ENCODE data around the gene FCRL5. TPM values are rescaled to one million over a fixed set of nuclear protein-coding genes. Genes with fewer than 3 reads are reported as not detected.

FCRL5 gene
- polyA plus RNA-seq, 2 donors, result 0.04 to 0.08 TPM

DNA sequence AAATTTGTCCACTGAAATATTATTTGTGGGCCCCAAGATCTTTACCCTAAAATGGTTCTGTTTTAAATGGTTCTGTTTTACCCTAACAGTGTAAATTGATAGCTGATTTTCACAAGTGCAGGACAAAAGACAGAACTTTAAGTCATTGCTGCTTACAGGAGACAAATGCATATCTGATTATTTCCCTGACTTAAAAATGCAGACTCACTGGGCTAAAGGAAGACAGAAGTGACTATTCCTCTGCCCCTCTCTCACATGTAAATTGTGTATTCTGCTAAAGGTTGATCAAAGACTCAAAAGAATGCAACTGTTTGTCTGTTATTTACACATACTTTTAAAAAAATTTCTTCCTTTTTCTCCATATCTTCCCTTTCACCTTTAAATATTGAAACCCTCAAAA lies 12.7 kb downstream of the FCRL5 start:
- Histone ChIP-seq H3K27ac (ENCODE audit: low read depth in 2 of 2, low read length in 1 of 2) (no peak overlapping the region), H3K27me3 (ENCODE audit: control insufficient read depth in 1 of 2, insufficient read depth in 2 of 2, low read length in 2 of 2) (no peaks in the 10 kb centered on the region), H3K4me1 (ENCODE audit: control insufficient read depth in 2 of 2, insufficient read depth in 2 of 2, low read length in 1 of 2) (no peaks in the 10 kb centered on the region), H3K9me3 (ENCODE audit: control insufficient read depth in 2 of 2, insufficient read depth in 1 of 2, low read depth in 1 of 2, low read length in 1 of 2) (no peaks in the 10 kb centered on the region), H3K36me3 (ENCODE audit: control insufficient read depth in 2 of 2, insufficient read depth in 2 of 2, low read length in 1 of 2) (no peaks in the 10 kb centered on the region), H3K4me3 (ENCODE audit: low read depth in 1 of 2, low read length in 2 of 2) (no peak overlapping the region)

- Histone ChIP-seq H3K4me3 (ENCODE audit: low read depth in 1 of 2, low read length in 2 of 2) (no peak overlapping the region), H3K27me3 (ENCODE audit: control insufficient read depth in 1 of 2, insufficient read depth in 2 of 2, low read length in 2 of 2) (no peaks in the 10 kb centered on the region), H3K36me3 (ENCODE audit: control insufficient read depth in 2 of 2, insufficient read depth in 2 of 2, low read length in 1 of 2) (no peaks in the 10 kb centered on the region), H3K4me1 (ENCODE audit: control insufficient read depth in 2 of 2, insufficient read depth in 2 of 2, low read length in 1 of 2) (no peaks in the 10 kb centered on the region), H3K9me3 (ENCODE audit: control insufficient read depth in 2 of 2, insufficient read depth in 1 of 2, low read depth in 1 of 2, low read length in 1 of 2) (no peaks in the 10 kb centered on the region), H3K27ac (ENCODE audit: low read depth in 2 of 2, low read length in 1 of 2) (no peak overlapping the region)
- WGBS, 2 donors, result 71 to 81% methylated on average over 3 of the region's 3 CpGs
Observed at GRCh38 chr1:157532569-157532968, 19.7 kb downstream of the FCRL5 start.

DNA sequence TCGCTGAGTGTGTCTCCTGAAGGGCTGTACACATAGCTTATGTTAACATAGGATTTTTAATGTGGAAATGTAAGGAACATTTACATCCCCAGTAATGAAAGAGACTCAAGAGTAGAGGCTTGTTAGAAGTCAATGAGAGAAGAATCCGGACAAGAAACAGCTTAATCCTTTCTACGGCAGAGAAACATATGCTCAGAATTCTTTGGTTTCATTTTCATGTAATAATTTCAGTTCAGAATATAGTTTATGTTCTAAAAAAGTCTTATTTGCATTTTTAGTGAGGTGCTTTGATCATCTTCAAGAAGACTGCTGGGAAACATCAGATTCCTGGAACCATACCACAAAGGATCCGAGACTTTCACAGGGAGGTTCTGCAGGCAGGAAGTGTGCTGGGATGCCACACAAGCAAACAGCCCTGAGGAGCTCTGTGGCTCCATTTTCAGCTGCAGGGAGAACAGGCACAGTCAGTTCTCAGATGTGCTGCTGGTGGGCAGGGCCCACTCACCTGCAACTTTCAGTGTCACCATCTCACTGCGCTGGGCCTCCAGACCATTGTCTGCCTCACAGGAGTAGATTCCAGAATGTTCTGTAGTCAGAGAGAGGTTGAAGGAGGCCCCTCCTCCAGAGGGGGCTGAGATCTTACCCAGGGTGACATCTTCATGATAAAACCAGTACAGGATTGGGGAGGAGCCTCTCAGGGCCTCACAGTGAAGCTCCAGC lies 28.4 kb downstream of the FCRL5 start:
- Histone ChIP-seq H3K4me3 (ENCODE audit: low read depth in 1 of 2, low read length in 2 of 2) (no peak overlapping the region), H3K4me1 (ENCODE audit: control insufficient read depth in 2 of 2, insufficient read depth in 2 of 2, low read length in 1 of 2) (no peaks in the 10 kb centered on the region), H3K36me3 (ENCODE audit: control insufficient read depth in 2 of 2, insufficient read depth in 2 of 2, low read length in 1 of 2) (no peaks in the 10 kb centered on the region), H3K27ac (ENCODE audit: low read depth in 2 of 2, low read length in 1 of 2) (no peak overlapping the region), H3K27me3 (ENCODE audit: control insufficient read depth in 1 of 2, insufficient read depth in 2 of 2, low read length in 2 of 2) (no peaks in the 10 kb centered on the region), H3K9me3 (ENCODE audit: control insufficient read depth in 2 of 2, insufficient read depth in 1 of 2, low read depth in 1 of 2, low read length in 1 of 2) (no peaks in the 10 kb centered on the region)
- 78 to 84% methylated on average over 5 of the region's 5 CpGs for WGBS, 2 donors

DNA sequence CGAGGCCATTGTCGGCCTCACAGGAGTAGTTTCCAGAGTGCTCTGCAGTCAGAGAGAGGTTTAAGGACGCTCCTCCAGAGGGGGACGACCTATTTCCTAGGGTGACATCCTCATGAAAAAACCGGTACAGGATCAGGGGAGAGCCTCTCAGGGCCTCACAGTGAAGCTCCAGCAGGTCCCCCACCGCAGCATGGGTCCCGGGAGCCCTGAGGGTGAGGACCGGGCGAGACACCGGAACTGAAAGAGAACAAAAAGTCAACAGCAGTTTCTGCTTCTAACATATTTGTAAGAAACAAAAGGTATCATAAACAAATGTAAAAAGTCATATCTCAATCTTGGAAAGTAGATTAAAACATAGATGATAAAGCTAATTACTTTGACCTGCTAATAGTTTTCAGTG lies 31.3 kb downstream of the FCRL5 start:
- no peak overlapping the region for H3K4me3 ChIP-seq (ENCODE audit: low read depth in 1 of 2, low read length in 2 of 2)
- H3K9me3 ChIP-seq (ENCODE audit: control insufficient read depth in 2 of 2, insufficient read depth in 1 of 2, low read depth in 1 of 2, low read length in 1 of 2), result no peaks in the 10 kb centered on the region
- H3K4me1 ChIP-seq (ENCODE audit: control insufficient read depth in 2 of 2, insufficient read depth in 2 of 2, low read length in 1 of 2), result no peaks in the 10 kb centered on the region
- no peaks in the 10 kb centered on the region for H3K36me3 ChIP-seq (ENCODE audit: control insufficient read depth in 2 of 2, insufficient read depth in 2 of 2, low read length in 1 of 2)
- no peak overlapping the region for H3K27ac ChIP-seq (ENCODE audit: low read depth in 2 of 2, low read length in 1 of 2)
- no peaks in the 10 kb centered on the region for H3K27me3 ChIP-seq (ENCODE audit: control insufficient read depth in 1 of 2, insufficient read depth in 2 of 2, low read length in 2 of 2)
- WGBS, 2 donors, result 81 to 84% methylated on average over 10 of the region's 10 CpGs

GRCh38 chr1:157520386-157520935 lies 31.9 kb downstream of the FCRL5 start:
- WGBS, 2 donors, result 95 to 96% methylated on average over 20 of the region's 20 CpGs
- Histone ChIP-seq H3K4me3 (ENCODE audit: low read depth in 1 of 2, low read length in 2 of 2) (no peak overlapping the region), H3K27me3 (ENCODE audit: control insufficient read depth in 1 of 2, insufficient read depth in 2 of 2, low read length in 2 of 2) (no peaks in the 10 kb centered on the region), H3K27ac (ENCODE audit: low read depth in 2 of 2, low read length in 1 of 2) (no peak overlapping the region), H3K4me1 (ENCODE audit: control insufficient read depth in 2 of 2, insufficient read depth in 2 of 2, low read length in 1 of 2) (no peaks in the 10 kb centered on the region), H3K9me3 (ENCODE audit: control insufficient read depth in 2 of 2, insufficient read depth in 1 of 2, low read depth in 1 of 2, low read length in 1 of 2) (no peaks in the 10 kb centered on the region), H3K36me3 (ENCODE audit: control insufficient read depth in 2 of 2, insufficient read depth in 2 of 2, low read length in 1 of 2) (no peaks in the 10 kb centered on the region)

DNA sequence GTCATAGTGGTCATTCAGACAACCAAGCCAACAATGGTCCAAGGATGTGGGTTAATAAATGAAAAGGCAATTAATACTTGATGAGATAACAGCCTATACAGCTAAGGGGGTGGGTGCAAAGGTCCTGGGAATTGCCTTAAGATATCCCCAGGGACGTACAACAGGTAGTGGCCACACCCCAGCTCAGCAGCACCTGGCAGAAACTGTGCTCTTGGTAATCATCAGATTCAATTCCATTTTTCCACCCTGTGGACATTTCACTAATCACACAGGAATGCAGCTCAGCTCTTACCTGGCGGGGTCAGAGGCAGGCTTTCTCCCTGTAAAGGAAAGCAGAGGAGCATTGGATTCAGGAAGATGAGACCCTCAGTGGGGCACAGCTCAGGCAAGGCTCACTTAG lies 32.9 kb downstream of the FCRL5 start:
- H3K27ac ChIP-seq (ENCODE audit: low read depth in 2 of 2, low read length in 1 of 2), result no peak overlapping the region
- WGBS, 2 donors, result 60% methylated on average over 2 of the region's 2 CpGs
- H3K36me3 ChIP-seq (ENCODE audit: control insufficient read depth in 2 of 2, insufficient read depth in 2 of 2, low read length in 1 of 2), result no peaks in the 10 kb centered on the region
- H3K9me3 ChIP-seq (ENCODE audit: control insufficient read depth in 2 of 2, insufficient read depth in 1 of 2, low read depth in 1 of 2, low read length in 1 of 2), result no peaks in the 10 kb centered on the region
- no peaks in the 10 kb centered on the region for H3K27me3 ChIP-seq (ENCODE audit: control insufficient read depth in 1 of 2, insufficient read depth in 2 of 2, low read length in 2 of 2)
- no peaks in the 10 kb centered on the region for H3K4me1 ChIP-seq (ENCODE audit: control insufficient read depth in 2 of 2, insufficient read depth in 2 of 2, low read length in 1 of 2)
- no peak overlapping the region for H3K4me3 ChIP-seq (ENCODE audit: low read depth in 1 of 2, low read length in 2 of 2)

DNA sequence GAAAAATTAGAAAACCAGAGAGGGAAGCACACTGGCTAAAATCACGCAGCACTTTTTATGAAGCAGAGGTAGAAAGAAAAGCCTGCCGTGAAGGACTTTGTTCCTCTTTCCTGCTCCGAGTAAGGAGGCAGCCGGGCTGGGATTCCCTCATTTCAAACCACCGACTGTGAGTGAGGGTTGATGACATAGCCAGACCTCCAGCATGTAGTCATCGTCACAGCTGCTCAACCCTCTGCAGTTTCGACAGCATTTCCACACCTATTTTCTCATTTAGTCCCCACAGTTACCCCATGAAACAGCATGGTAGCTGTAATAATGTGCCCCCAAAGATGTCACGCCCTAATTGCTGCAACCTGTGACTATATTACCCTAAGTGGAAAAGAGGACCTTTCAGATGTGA lies 35.3 kb downstream of the FCRL5 start:
- no peak overlapping the region for H3K4me3 ChIP-seq (ENCODE audit: low read depth in 1 of 2, low read length in 2 of 2)
- no peaks in the 10 kb centered on the region for H3K27me3 ChIP-seq (ENCODE audit: control insufficient read depth in 1 of 2, insufficient read depth in 2 of 2, low read length in 2 of 2)
- WGBS, 2 donors, result 79% methylated on average over 8 of the region's 8 CpGs
- H3K27ac ChIP-seq (ENCODE audit: low read depth in 2 of 2, low read length in 1 of 2), result no peak overlapping the region
- H3K9me3 ChIP-seq (ENCODE audit: control insufficient read depth in 2 of 2, insufficient read depth in 1 of 2, low read depth in 1 of 2, low read length in 1 of 2), result no peaks in the 10 kb centered on the region
- H3K4me1 ChIP-seq (ENCODE audit: control insufficient read depth in 2 of 2, insufficient read depth in 2 of 2, low read length in 1 of 2), result no peaks in the 10 kb centered on the region
- no peaks in the 10 kb centered on the region for H3K36me3 ChIP-seq (ENCODE audit: control insufficient read depth in 2 of 2, insufficient read depth in 2 of 2, low read length in 1 of 2)

- Histone ChIP-seq H3K27ac (ENCODE audit: low read depth in 2 of 2, low read length in 1 of 2) (no peak overlapping the region), H3K4me3 (ENCODE audit: low read depth in 1 of 2, low read length in 2 of 2) (no peak overlapping the region), H3K27me3 (ENCODE audit: control insufficient read depth in 1 of 2, insufficient read depth in 2 of 2, low read length in 2 of 2) (no peaks in the 10 kb centered on the region), H3K36me3 (ENCODE audit: control insufficient read depth in 2 of 2, insufficient read depth in 2 of 2, low read length in 1 of 2) (no peaks in the 10 kb centered on the region), H3K4me1 (ENCODE audit: control insufficient read depth in 2 of 2, insufficient read depth in 2 of 2, low read length in 1 of 2) (no peaks in the 10 kb centered on the region), H3K9me3 (ENCODE audit: control insufficient read depth in 2 of 2, insufficient read depth in 1 of 2, low read depth in 1 of 2, low read length in 1 of 2) (no peaks in the 10 kb centered on the region)
- 95 to 96% methylated on average over 7 of the region's 7 CpGs for WGBS, 2 donors
Observed at GRCh38 chr1:157515709-157516108, 36.6 kb downstream of the FCRL5 start.

GRCh38 chr1:157515141-157515540 lies 37.2 kb downstream of the FCRL5 start:
- 88% methylated on average over 3 of the region's 3 CpGs for WGBS, 2 donors
- no peaks in the 10 kb centered on the region for H3K36me3 ChIP-seq (ENCODE audit: control insufficient read depth in 2 of 2, insufficient read depth in 2 of 2, low read length in 1 of 2)
- no peaks in the 10 kb centered on the region for H3K9me3 ChIP-seq (ENCODE audit: control insufficient read depth in 2 of 2, insufficient read depth in 1 of 2, low read depth in 1 of 2, low read length in 1 of 2)
- H3K4me1 ChIP-seq (ENCODE audit: control insufficient read depth in 2 of 2, insufficient read depth in 2 of 2, low read length in 1 of 2), result no peaks in the 10 kb centered on the region
- H3K4me3 ChIP-seq (ENCODE audit: low read depth in 1 of 2, low read length in 2 of 2), result no peak overlapping the region
- no peaks in the 10 kb centered on the region for H3K27me3 ChIP-seq (ENCODE audit: control insufficient read depth in 1 of 2, insufficient read depth in 2 of 2, low read length in 2 of 2)
- no peak overlapping the region for H3K27ac ChIP-seq (ENCODE audit: low read depth in 2 of 2, low read length in 1 of 2)
